Endodermal cell (in vitro differentiated cells): ENCODE data around the gene HAS3. TPM values are rescaled to one million over a fixed set of nuclear protein-coding genes. Genes with fewer than 3 reads are reported as not detected.

Experiments
- DNase-seq: peaks from one replicate; pipeline ENCODE4 v3.0.0-alpha.2; 2017
- H3K27ac ChIP-seq: 2 replicates; pipeline ENCODE4 v1.5.1; 2013; ENCODE audit warnings: mild to moderate bottlenecking, low read depth, low read length, moderate library complexity
- H3K27me3 ChIP-seq: 2 replicates; pipeline ENCODE4 v1.6.1; 2013; ENCODE audit warnings: mild to moderate bottlenecking, low read length, moderate library complexity; ENCODE audit not compliant: insufficient read depth, control insufficient read depth, poor library complexity, severe bottlenecking
- H3K36me3 ChIP-seq: 2 replicates; pipeline ENCODE4 v1.7.0; 2013; ENCODE audit warnings: mild to moderate bottlenecking, low read length, moderate library complexity; ENCODE audit not compliant: control insufficient read depth, insufficient read depth
- H3K4me1 ChIP-seq: one replicate; pipeline ENCODE4 v1.7.0; 2013; ENCODE audit warnings: low read length; ENCODE audit not compliant: control insufficient read depth, insufficient read depth
- H3K4me3 ChIP-seq: 2 replicates; pipeline ENCODE4 v1.5.1; 2013; ENCODE audit warnings: mild to moderate bottlenecking, low read length, moderate library complexity
- H3K9ac ChIP-seq: 2 replicates; pipeline ENCODE4 v1.6.1; 2013; ENCODE audit warnings: mild to moderate bottlenecking, low read length, moderate library complexity; ENCODE audit not compliant: poor library complexity, severe bottlenecking; ENCODE audit errors: extremely low read depth
- H3K9me3 ChIP-seq: 2 replicates; pipeline ENCODE4 v1.6.1; 2013; ENCODE audit warnings: mild to moderate bottlenecking, low read length, moderate library complexity; ENCODE audit not compliant: control insufficient read depth
- H3K27ac Mint-ChIP-seq: 2 replicates; pipeline ENCODE4 v1.8.0; 2020; ENCODE audit warnings: mixed read lengths
- H3K27me3 Mint-ChIP-seq: 2 replicates; pipeline ENCODE4 v1.8.0; 2021; ENCODE audit warnings: mild to moderate bottlenecking, mixed read lengths; ENCODE audit not compliant: insufficient read depth
- H3K36me3 Mint-ChIP-seq: 2 replicates; pipeline ENCODE4 v1.8.0; 2020; ENCODE audit warnings: low read depth, mixed read lengths
- H3K4me1 Mint-ChIP-seq: 2 replicates; pipeline ENCODE4 v1.8.0; 2020; ENCODE audit warnings: mixed read lengths
- H3K4me3 Mint-ChIP-seq: 2 replicates; pipeline ENCODE4 v1.8.0; 2020; ENCODE audit warnings: mild to moderate bottlenecking, moderate library complexity, mixed read lengths
- H3K9me3 Mint-ChIP-seq: 2 replicates; pipeline ENCODE4 v1.8.0; 2020; ENCODE audit warnings: mild to moderate bottlenecking, mixed read lengths
- WGBS, 2 experiments: methylation state at CpG; one replicate each; pipeline versions ENCODE4 v1.1.5 to v1.1.7; 2013; ENCODE audit warnings: missing lambda C conversion rate in 2 of 2, mixed read lengths in 1 of 2; ENCODE audit not compliant: insufficient coverage in 1 of 2, insufficient read length in 1 of 2; 5-methylcytosine and 5-hydroxymethylcytosine counted together
- total RNA-seq, 2 donors: library from RNA; stranded (reverse); fragmentation: NEBNext Ultra II Directional in 1 of 2; extraction: Animal tissue kit (Norgen Biotek cat#: 25700) in 1 of 2; gene quantifications; 2 replicates in 1 of 2; 3 replicates in 1 of 2; pipeline ENCODE4 v1.2.1, GENCODE V29; 2021
- TF ChIP-seq, protein P1 (sequence below): fragments of 200-600 bp; sonication (generic); conservative IDR thresholded peaks from 2 replicates; pipeline ENCODE4 v1.5.0; 2021; ENCODE audit warnings: antibody characterized with exemption, mild to moderate bottlenecking

HAS3 gene
- total RNA-seq, 2 donors from 2014 or later = 1.8 to 4.1 TPM

DNA sequence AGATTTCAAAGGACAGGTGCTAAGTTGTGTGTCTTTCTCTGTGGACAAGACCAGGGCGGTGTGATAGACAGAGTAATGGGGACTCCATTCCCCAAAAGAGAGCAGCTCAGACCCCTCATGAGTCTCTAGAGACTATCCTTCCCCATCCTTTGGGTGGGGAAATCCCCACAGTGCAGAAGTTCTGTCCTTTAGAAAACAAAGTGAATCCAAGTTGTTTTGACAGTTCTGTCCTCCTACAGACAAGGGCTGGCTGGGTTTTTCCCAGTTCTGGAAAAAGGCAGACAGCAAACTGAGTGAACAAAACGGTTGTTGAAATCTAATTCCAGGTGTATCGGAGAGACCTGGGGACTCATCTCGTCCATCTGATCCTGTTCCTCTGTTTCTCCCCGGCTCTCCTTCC, 11.0 kb upstream of the HAS3 start:
- Mint-ChIP-seq H3K27me3 (peaks cover 19% of the 10 kb centered on the region), H3K9me3 (no peaks in the 10 kb centered on the region), H3K27ac (no peak overlapping the region), H3K4me1 (peaks cover 13% of the 10 kb centered on the region), H3K36me3 (no peaks in the 10 kb centered on the region), H3K4me3 (no peak overlapping the region)
- DNase-seq = peak; percentile 35
- H3K4me3 ChIP-seq = no peak overlapping the region
- TF ChIP-seq, protein P1, sequence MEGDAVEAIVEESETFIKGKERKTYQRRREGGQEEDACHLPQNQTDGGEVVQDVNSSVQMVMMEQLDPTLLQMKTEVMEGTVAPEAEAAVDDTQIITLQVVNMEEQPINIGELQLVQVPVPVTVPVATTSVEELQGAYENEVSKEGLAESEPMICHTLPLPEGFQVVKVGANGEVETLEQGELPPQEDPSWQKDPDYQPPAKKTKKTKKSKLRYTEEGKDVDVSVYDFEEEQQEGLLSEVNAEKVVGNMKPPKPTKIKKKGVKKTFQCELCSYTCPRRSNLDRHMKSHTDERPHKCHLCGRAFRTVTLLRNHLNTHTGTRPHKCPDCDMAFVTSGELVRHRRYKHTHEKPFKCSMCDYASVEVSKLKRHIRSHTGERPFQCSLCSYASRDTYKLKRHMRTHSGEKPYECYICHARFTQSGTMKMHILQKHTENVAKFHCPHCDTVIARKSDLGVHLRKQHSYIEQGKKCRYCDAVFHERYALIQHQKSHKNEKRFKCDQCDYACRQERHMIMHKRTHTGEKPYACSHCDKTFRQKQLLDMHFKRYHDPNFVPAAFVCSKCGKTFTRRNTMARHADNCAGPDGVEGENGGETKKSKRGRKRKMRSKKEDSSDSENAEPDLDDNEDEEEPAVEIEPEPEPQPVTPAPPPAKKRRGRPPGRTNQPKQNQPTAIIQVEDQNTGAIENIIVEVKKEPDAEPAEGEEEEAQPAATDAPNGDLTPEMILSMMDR = no peak
- H3K27me3 ChIP-seq = peaks cover under 1% of the 10 kb centered on the region
- peaks cover 4% of the 10 kb centered on the region for H3K4me1 ChIP-seq
- H3K9ac ChIP-seq = no peak overlapping the region
- WGBS, 2 experiments = 87 to 89% methylated on average over 5 of the region's 5 CpGs
- H3K9me3 ChIP-seq = no peaks in the 10 kb centered on the region
- H3K27ac ChIP-seq = no peak overlapping the region
- no peaks in the 10 kb centered on the region for H3K36me3 ChIP-seq

DNA sequence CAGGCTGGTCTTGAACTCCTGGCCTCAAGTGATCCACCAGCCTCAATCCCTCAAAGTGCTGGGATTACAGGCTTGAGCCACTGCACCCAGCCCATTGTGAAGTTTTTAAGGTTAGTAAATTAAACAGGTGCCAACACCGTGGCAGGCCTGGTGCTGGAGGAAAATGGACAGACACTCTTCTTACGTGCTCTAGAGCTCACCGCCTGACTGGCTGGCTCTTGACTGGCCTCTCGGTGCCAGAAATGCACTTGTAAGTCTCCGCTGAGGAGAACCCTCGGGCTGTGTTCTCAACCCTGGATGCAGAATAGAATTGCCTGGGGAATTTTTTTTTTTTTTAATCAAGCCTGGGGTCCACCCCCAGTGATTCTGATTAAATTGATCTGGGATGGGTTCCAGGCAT, 10.3 kb upstream of the HAS3 start:
- Histone ChIP-seq H3K36me3 (no peaks in the 10 kb centered on the region), H3K4me3 (no peak overlapping the region), H3K27me3 (peaks cover 8% of the 10 kb centered on the region), H3K4me1 (no peaks in the 10 kb centered on the region), H3K9ac (no peak overlapping the region), H3K27ac (no peak overlapping the region), H3K9me3 (no peaks in the 10 kb centered on the region)
- TF ChIP-seq, protein P1 = no peak
- Mint-ChIP-seq H3K4me1 (peaks cover 14% of the 10 kb centered on the region), H3K4me3 (no peak overlapping the region), H3K9me3 (no peaks in the 10 kb centered on the region), H3K27me3 (peaks cover 25% of the 10 kb centered on the region), H3K27ac (no peak overlapping the region), H3K36me3 (no peaks in the 10 kb centered on the region)
- no peak for DNase-seq
- 95 to 97% methylated on average over 4 to 6 of the region's 6 CpGs for WGBS, 2 experiments

DNA sequence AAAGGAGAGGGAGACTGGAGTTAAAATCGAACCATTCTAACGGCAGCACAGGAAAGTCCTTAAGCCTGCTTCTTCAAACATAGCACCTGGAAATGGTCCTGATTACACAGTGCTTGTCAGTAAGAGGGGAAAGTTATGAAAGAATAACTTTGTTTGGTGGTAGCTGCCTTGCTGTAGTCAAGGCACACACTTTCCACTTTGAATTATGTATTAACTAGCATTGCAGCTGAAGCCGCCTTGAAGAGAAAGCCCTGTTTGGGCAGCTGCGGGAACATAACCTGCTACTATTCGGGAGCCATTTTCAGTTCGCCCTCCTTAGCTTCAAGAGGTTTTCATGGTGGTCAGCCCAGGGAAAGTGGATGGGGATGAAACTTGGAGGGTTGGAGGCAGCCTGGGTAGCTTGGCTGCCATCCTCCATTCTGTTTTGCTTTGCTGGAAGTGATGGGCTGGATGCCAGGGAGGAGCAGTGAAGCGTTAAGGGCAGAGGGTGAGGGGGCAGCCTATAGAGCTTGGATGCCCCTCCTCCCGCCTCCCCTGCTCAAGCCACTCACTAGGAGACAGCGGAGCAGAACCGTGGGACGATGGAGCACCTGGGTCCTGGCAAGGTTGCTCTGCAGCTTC, 5.3 kb upstream of the HAS3 start:
- Mint-ChIP-seq H3K9me3 (no peaks in the 10 kb centered on the region), H3K4me3 (no peak overlapping the region), H3K4me1 (peaks cover 26% of the 10 kb centered on the region), H3K36me3 (no peaks in the 10 kb centered on the region), H3K27me3 (peaks cover 60% of the 10 kb centered on the region), H3K27ac (no peak overlapping the region)
- Histone ChIP-seq H3K9ac (no peak overlapping the region), H3K4me1 (peaks cover 4% of the 10 kb centered on the region), H3K27ac (no peak overlapping the region), H3K27me3 (peaks cover 44% of the 10 kb centered on the region), H3K4me3 (no peak overlapping the region), H3K9me3 (no peaks in the 10 kb centered on the region), H3K36me3 (no peaks in the 10 kb centered on the region)
- WGBS, 2 experiments = 84 to 85% methylated on average over 10 to 11 of the region's 11 CpGs
- TF ChIP-seq, protein P1 = no peak
- DNase-seq = no peak
